HG02798 (cell line): ENCODE measurements around the gene ITM2C.

Experiments
- ATAC-seq: cut with Tn5 transposase; IDR thresholded peaks from one replicate; pipeline ENCODE4 v1.9.1; 2021; ENCODE audit warnings: mild to moderate bottlenecking; ENCODE audit not compliant: unreplicated experiment, poor library complexity

Gene ITM2C

DNA sequence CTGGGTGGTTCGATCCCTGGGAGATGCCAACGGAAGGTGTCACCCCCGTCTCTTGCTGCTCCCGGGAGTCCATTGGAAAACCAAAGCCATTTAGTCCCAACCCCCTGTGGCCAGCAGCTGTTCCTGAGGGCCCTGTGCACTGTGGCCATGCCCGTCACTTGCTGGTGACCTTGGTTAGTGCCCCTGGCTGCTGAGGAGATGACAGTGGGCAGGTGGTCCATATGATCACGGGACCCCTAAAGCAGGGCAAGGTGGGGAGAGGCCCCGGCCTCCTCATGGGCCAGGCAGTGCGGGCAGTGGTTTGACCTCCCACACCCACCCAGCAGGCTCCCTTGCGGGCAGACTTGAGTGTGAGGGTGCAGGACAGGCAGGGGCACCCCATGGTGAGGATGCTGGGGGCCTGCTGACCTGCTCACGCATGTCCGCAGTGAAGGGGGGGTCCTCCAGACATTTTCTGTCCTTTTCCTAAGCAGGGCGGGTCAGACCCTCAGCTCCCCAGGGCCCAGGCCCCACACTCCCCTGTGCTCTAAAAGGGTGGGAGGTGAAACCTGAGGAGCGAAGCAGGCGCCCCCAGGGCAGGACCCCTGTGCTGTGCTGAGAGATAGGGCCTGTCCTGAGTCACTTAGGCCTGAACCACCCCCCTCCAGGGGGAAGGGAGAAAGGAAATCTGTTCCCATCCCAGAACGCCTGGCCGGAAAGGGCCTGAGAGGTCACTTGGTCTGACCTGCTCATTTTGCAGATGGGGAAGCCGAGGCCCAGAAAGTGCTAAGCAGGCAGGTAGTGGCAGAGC lies 6.8 kb downstream of the ITM2C start:
- ATAC-seq: no peak

DNA sequence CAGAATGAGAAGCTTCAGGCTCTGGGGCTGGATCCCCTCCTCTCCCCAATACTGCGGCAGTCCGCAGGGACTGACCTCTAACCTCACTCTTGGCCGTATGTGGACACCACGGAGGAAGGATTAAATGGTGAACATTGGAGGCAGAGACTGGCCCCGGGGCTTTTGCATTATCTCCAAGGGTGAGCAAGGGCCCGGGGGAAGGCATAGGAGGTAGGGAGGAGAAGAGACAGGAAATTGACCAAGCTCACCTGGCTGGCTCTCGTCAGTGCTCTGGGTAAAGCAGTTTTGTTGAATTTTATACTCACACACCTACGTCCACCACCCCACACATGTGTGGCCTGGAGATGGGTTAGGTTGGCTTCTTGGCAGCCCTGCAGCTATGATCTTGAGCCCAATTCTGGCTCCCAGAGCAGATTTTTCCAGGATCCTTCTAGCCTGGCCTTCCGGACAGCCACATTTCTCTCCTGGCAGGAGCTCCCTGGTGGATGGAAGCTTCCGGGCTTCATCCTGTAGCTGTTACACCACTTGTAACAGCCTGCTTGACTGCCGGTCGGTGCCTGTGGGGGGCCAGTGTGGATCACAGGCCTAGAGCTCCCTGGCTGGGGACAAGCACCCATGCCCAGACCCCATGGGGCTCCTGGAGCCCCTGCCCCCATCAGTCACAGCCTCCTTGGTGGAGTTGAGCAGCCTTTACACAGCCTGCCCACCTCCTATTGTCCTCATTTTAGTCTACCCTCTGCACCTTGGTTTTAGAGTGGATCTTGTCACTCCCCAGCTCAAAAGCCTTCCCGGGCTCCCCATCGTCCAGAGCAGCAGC lies 7.6 kb downstream of the ITM2C start:
- peak; percentile 1 for ATAC-seq

DNA sequence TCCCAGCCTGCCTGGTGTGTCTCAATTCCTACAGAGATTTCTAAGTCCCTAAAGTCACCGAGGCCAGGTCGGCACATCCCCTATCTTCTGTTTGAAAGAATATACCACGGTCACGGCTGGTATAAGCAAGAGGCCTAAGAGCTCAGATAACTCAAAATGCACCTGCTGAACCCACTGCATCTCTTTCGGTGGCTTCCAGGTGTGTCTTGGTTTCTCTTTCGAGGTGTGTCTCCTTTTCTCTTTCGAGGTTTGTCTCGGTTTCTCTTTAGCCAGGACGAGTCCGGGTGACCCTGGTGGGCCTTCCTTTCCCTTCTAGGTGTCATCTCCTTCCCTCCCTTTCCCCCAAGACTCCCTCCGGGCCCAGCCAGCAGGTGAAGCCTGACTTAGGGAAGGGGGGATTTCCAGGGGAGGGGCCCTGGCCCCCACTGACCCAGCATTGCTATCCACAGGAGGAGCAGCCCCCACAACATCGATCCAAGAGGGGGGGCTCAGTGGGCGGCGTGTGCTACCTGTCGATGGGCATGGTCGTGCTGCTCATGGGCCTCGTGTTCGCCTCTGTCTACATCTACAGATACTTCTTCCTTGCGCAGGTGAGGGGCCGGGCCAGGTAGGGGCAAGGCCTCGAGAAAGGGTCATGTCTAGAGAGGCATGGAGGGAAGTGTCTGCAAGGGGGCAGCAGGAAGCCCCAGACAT lies 8.4 kb downstream of the ITM2C start:
- ATAC-seq: peak; percentile 69

DNA sequence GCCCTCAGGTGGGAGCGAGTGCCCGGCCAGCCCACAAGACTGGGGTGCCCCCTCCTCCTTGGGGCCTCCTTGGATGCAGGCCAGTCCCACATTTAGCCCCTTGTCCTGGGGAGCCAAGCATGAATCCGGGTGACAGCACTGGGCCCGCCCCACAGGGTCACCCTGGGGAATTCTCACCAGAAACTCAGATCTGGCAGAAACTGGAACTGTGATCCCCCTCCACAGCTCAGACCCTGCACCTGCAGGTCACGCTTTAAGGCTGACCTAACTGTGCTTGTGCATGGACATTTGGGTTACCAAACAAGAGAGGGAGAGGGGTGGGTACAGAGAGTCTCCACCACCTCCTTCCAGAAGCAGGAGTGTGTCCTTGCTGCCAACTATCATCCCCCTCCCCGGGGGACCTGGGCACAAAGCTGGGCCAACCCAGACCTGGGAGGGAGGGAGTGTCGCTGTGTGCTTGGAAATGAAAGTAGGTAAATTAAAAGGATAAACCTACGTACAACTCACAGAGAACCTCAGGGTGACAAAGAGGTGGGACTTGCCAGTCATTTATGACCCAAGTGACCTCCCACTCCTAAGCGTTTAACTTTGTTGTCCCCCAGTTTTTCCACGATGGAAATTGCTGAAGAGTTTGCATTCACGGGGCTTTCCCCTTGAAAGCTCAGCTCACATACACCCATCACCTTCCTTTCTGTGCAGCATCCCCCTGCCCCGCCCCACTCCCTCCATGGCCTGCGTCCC lies 9.1 kb downstream of the ITM2C start:
- peak; percentile 74 for ATAC-seq

DNA sequence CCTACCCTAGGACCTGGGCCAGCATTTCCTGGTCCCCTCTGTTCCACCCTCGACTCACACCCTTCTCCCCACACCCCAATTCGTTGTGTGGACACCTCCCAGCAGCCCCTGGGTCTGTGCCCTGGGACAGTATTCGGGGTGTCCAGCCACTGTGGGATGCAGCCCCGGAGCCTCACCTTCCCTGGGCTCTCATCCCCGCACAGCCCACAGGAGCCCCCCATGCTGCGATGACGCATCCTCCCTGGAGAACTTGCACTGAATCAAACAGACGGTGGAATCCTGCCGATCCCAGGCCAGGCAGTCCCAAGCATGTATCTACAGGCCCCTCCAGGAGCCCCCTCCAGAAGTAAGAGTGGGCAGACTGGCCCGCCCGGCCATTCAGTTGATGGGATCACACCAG lies 9.7 kb downstream of the ITM2C start:
- no peak for ATAC-seq

DNA sequence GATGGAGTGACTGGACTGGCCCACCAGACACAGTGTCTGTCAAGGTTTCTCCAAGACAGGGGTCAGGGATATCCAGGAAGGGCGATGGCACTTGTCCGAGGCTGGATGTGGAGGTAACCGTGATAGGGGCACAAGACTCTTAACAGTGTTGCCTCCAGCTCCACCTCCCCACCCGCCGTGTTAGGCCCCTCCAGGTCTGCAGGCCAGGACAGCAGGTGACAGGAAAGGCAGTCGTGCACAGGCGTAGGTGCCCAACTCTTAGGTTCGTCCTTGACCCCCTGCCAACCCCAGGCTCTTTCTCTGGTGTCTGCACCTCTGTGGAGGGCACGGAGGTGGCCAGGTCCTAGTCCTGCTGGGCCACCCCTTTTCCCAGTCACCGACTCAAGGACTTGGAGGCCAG lies 10.1 kb downstream of the ITM2C start:
- ATAC-seq: no peak

DNA sequence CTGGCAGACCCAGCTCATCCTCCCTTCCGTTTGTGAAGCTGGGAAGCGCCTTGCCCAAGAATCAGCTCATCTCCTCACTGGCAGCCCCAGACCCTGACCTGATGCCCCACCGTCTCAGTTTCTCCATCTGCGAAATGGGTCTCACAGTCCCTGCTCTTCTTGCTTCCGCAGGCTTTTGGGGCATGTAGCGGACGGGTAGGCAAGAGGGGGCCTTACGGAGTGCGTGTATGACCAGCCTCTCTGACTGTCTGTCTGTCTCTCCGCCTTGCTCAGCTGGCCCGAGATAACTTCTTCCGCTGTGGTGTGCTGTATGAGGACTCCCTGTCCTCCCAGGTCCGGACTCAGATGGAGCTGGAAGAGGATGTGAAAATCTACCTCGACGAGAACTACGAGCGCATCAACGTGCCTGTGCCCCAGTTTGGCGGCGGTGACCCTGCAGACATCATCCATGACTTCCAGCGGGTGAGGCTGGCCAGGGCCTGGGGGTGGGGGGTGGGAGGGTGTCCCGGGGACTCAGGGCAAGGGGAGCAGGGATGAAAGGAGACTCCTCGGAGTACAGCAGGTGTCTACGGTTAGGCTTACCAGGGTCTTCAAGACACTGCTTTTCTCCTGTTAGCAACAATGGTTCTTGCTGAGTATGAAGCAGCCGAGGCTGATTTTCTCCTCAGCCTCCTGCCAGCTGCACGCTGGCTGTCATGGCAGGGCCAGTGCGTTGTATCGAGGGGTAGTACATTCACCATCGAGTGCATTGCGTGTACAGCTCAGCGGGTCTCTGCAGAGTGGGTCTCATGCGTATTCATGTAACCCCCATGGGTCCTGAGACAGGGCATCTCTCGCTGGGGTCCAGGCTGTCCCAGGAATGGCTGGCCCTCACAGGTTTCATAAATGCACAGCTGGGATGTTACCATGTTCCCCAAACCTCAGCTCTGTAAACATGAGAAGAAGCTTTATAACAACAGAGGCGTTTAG lies 10.9 kb downstream of the ITM2C start:
- ATAC-seq: no peak

DNA sequence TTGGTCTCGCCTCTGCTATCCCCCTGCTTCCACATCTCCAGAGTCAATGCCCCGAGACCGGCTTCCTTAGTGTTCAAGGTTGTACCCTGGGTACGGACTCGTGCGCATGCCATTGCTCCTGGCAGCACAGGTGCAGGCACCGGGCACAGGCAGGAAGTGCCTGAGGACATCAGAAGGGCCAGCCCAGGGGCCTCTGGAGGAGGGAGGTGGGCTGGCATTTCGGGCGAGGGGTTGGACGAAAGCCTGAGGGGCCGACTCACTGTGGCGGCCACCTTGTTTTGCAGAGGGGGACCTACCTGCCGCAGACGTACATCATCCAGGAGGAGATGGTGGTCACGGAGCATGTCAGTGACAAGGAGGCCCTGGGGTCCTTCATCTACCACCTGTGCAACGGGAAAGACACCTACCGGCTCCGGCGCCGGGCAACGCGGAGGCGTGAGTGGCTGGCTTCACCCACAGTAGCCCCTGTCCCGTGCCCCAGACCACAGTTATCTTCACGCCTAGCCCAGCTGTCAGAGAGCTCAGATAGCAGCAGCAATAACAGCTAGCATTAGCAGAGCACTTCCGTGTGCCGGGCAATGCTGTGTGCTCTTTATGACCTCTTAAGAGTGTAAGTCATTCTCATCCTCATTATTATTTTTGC lies 12.5 kb downstream of the ITM2C start:
- ATAC-seq: no peak

DNA sequence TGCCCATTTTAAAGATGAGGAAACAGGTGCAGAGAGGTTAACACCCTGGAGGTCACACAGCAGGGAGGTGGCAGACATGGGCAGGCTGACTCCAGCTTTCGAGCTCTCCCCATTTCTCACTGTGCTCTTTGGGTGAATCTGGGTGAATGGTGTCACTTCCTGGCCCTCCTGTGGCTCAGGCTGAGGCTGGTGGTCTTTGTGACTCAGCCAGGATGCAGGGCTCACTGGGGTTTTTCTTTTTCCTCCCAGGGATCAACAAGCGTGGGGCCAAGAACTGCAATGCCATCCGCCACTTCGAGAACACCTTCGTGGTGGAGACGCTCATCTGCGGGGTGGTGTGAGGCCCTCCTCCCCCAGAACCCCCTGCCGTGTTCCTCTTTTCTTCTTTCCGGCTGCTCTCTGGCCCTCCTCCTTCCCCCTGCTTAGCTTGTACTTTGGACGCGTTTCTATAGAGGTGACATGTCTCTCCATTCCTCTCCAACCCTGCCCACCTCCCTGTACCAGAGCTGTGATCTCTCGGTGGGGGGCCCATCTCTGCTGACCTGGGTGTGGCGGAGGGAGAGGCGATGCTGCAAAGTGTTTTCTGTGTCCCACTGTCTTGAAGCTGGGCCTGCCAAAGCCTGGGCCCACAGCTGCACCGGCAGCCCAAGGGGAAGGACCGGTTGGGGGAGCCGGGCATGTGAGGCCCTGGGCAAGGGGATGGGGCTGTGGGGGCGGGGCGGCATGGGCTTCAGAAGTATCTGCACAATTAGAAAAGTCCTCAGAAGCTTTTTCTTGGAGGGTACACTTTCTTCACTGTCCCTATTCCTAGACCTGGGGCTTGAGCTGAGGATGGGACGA lies 13.2 kb downstream of the ITM2C start:
- no peak for ATAC-seq

DNA sequence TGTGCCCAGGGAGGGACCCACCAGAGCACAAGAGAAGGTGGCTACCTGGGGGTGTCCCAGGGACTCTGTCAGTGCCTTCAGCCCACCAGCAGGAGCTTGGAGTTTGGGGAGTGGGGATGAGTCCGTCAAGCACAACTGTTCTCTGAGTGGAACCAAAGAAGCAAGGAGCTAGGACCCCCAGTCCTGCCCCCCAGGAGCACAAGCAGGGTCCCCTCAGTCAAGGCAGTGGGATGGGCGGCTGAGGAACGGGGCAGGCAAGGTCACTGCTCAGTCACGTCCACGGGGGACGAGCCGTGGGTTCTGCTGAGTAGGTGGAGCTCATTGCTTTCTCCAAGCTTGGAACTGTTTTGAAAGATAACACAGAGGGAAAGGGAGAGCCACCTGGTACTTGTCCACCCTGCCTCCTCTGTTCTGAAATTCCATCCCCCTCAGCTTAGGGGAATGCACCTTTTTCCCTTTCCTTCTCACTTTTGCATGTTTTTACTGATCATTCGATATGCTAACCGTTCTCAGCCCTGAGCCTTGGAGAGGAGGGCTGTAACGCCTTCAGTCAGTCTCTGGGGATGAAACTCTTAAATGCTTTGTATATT lies 14.0 kb downstream of the ITM2C start:
- ATAC-seq: no peak

DNA sequence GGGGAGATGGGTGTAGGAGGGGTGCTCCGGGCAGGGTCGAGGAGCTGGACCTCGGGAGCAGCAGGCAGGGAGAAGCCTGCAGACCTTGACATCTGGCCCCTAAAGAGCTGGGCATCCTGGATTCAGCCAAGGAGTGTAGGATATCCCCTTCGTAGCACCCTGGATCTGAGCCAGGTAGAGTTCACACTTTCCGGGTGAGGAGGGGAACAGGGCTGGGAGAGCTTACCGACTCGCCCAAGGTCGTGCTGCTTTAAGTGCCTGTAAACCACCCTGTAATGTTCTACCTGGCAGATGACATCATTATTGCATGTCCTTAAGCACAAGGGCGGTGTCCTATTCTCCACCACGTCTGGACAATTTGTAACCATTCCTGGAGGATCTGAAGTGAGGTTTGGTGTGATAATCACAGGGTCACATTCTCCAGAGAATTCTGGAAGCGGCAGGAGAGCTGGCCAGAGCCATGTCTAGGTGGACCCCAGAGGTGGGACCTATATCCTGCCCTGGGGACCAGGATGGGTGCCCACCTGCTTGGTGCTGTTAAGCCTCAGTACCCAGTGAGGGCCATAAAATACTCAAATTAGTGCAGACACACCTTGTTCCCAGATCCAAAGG lies 14.6 kb downstream of the ITM2C start:
- ATAC-seq: no peak

DNA sequence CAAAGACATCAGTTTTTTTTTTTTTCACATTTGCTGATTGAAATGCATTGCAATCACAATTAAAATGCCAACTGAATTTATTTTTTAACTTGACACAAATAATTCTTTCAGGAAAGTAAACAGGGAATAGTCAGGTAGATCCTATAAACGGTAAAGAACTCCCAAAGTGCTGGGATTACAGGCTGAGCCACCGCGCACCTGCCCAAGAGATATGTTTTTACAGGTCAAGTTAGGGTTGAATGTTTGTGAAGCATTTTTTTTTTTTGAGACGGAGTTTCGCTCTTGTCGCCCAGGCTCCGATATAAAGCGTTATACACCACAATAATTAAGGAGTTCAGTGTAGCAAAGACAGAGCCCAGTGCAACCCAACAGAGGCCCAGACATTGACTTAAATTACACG lies 15.1 kb downstream of the ITM2C start:
- ATAC-seq: no peak

DNA sequence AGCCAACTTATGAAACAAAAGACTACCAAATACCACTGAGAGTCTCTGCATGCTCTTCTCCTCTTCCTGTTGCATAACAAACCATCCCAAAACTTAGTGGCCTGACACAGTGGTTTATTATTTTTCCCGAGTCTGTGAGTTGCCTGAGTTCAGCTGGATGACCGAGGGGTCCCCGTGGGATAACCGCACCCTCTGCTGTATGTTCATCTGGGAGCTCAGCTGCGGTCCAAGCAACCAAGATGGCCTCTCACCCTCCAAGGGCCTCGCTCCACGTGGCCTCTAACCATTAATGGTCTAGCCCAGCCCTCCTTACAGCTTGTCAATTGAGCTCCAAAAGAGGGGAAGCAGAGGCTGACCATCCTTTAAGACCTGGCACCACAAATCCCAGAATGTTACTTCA lies 17.1 kb downstream of the ITM2C start:
- no peak for ATAC-seq

DNA sequence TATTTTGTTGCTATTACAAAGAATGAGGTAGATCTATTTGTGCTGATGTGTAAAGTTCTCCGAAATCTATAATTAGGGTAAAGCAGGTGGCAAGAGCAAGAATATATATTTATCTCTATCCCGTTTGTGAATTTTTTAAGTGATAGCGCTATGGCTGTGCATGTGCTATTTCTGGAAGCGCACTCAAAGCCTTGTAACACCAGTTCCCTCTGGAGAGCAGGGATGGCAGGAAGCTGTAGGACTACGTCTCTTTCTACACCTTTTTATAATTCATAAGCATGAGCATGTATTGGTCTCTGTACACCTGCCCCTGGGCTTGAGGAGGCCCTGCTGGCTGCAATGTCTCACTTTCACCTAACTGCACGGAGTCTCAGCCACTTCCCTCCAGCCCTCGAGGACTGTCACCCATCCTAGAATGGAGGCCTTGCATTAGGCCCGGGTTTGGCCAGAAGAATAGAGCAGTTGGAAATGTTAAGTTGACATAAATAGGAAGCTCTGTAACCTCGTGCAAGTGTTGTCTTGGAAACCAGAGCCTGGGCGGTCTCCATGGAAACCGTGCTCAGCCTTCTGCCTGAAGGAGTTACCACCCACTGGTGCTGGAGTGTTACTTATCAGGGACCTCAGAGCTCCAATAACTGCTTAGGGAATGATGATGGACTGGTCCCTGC lies 20.9 kb downstream of the ITM2C start:
- no peak for ATAC-seq

DNA sequence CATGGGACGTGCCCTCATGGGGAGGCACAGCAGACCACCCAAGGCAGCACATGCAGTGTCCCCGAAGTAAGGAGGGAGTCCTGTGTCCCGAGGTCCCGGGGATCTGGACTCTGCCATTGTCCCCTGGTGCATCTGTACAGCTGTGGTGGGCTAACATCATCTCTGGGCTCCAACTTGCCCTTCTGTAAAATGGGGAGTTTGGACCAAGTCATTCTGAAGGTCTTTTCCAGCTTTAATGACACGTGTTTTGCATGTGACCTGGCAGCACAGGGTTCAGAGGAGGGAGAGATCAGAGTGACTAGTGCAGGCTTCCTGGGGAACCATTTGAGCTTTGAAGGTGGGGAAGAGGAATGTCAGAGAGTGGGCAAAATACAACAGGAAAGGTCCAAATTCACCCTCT lies 21.5 kb downstream of the ITM2C start:
- no peak for ATAC-seq

DNA sequence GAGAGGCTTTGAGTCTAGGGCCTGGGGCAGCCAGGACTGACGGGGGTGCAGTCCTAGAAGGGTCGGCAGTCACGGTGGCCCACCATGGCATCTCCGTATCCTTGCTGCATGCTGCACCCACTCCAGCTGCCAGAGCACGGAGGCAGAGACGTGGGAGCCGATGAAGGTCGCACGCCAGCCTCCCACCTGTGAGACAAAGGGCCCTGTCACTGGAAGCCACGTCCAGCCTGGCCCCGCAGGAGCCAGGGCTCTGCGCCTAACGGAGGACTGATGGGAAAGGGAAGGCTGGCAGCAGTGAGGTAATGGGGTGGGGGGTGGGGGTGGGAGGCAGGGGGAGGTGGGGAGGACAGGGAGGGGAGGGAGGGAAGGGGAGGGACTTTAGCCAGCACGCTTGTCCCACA lies 21.9 kb downstream of the ITM2C start:
- ATAC-seq: no peak

DNA sequence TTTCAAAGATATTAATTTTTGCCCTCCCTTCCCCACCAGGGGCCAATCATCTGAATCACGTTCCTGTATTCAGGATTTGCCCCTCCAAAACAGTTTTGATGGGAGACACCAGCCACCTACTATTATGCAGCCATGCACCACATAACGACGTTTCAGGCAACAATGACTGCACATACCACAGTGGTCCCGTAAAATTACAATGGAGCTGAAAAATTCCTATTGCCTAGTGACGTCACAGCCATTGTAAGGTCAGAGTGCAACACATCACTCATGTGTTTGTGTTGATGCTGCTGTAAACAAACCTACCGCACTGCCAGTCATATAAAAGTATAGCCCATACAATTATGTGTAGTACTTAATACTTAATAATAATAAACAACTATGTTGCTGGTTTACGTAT lies 22.6 kb downstream of the ITM2C start:
- ATAC-seq: no peak
